ENCODE measurements around the gene PAX5.

GRCh38 chr9:36878986-36879982 lies 154.8 kb downstream of the PAX5 start:
- TF ChIP-seq EZH2phosphoT487 (IDR thresholded peaks at IDR 0.05; ENCODE audit: insufficient read depth, low read depth) (no peak), EZH2 (IDR thresholded peaks at IDR 0.05; ENCODE audit: insufficient read depth, poor library complexity, severe bottlenecking) (no peak)
